WTC11 (cell line): ENCODE results near the gene ARID3C. TPM values are rescaled to one million over a fixed set of nuclear protein-coding genes. Genes with fewer than 3 reads are reported as not detected.

Experiments used
- CREM ChIP-seq: sonication (generic); formaldehyde crosslinking; IDR thresholded peaks from 2 replicates; pipeline ENCODE4 v1.8.1; 2022; ENCODE audit warnings: mild to moderate bottlenecking, missing genetic modification reagents, moderate library complexity
- ELF4 ChIP-seq: sonication (generic); formaldehyde crosslinking; IDR thresholded peaks from 2 replicates; pipeline ENCODE4 v1.8.1; 2022; ENCODE audit warnings: low read depth, mild to moderate bottlenecking, moderate library complexity, missing genetic modification reagents
- ESRRA ChIP-seq: sonication (generic); formaldehyde crosslinking; IDR thresholded peaks from 2 replicates; pipeline ENCODE4 v1.8.1; 2022; ENCODE audit warnings: mild to moderate bottlenecking, missing genetic modification reagents, borderline replicate concordance
- FOXJ3 ChIP-seq: sonication (generic); formaldehyde crosslinking; IDR thresholded peaks from 2 replicates; pipeline ENCODE4 v1.9.0; 2021; ENCODE audit warnings: missing genetic modification reagents, mild to moderate bottlenecking, borderline replicate concordance
- FOXK1 ChIP-seq: sonication (generic); formaldehyde crosslinking; IDR thresholded peaks from 2 replicates; pipeline ENCODE4 v1.8.0; 2022; ENCODE audit warnings: mild to moderate bottlenecking, moderate library complexity, missing genetic modification reagents
- FOXP1 ChIP-seq: sonication (generic); formaldehyde crosslinking; IDR thresholded peaks from 2 replicates; pipeline ENCODE4 v1.8.0; 2022; ENCODE audit warnings: missing genetic modification reagents, mild to moderate bottlenecking, moderate library complexity, borderline replicate concordance
- IRF2 ChIP-seq: sonication (generic); formaldehyde crosslinking; IDR thresholded peaks from 2 replicates; pipeline ENCODE4 v1.8.0; 2022; ENCODE audit warnings: low read depth, missing genetic modification reagents, borderline replicate concordance
- JAZF1 ChIP-seq: fragments of 250-450 bp; sonication (Bioruptor Pico); IDR thresholded peaks from 2 replicates; pipeline ENCODE4 v1.9.0; 2021; ENCODE audit warnings: moderate library complexity, mild to moderate bottlenecking, inconsistent platforms
- NFYB ChIP-seq: sonication (generic); formaldehyde crosslinking; conservative IDR thresholded peaks from 2 replicates; pipeline ENCODE4 v1.8.0; 2022; ENCODE audit warnings: low read depth, missing genetic modification reagents
- NR1H2 ChIP-seq: sonication (generic); formaldehyde crosslinking; IDR thresholded peaks from 2 replicates; pipeline ENCODE4 v1.9.0; 2021; ENCODE audit warnings: mild to moderate bottlenecking, moderate library complexity, missing genetic modification reagents
- NR2C2 ChIP-seq: sonication (generic); formaldehyde crosslinking; IDR thresholded peaks from 2 replicates; pipeline ENCODE4 v1.8.0; 2022; ENCODE audit warnings: mild to moderate bottlenecking, missing genetic modification reagents
- NR3C1 ChIP-seq: sonication (generic); formaldehyde crosslinking; conservative IDR thresholded peaks from 2 replicates; pipeline ENCODE4 v1.8.1; 2023; ENCODE audit warnings: low read depth, mild to moderate bottlenecking, missing genetic modification reagents
- PREB ChIP-seq: sonication (generic); formaldehyde crosslinking; IDR thresholded peaks from 2 replicates; pipeline ENCODE4 v1.8.1; 2022; ENCODE audit warnings: mild to moderate bottlenecking, missing genetic modification reagents, moderate library complexity, borderline replicate concordance
- RELA ChIP-seq: sonication (generic); formaldehyde crosslinking; IDR thresholded peaks from 2 replicates; pipeline ENCODE4 v1.8.1; 2022; ENCODE audit warnings: missing genetic modification reagents, mild to moderate bottlenecking, borderline replicate concordance
- SMAD3 ChIP-seq: sonication (generic); formaldehyde crosslinking; IDR thresholded peaks from 2 replicates; pipeline ENCODE4 v1.8.0; 2022; ENCODE audit warnings: missing genetic modification reagents, mild to moderate bottlenecking, borderline replicate concordance
- SMAD4 ChIP-seq: sonication (generic); formaldehyde crosslinking; IDR thresholded peaks from 2 replicates; pipeline ENCODE4 v1.8.0; 2022; ENCODE audit warnings: mild to moderate bottlenecking, missing genetic modification reagents
- SP1 ChIP-seq: sonication (generic); formaldehyde crosslinking; conservative IDR thresholded peaks from 2 replicates; pipeline ENCODE4 v1.8.1; 2022; ENCODE audit warnings: missing genetic modification reagents
- STAT6 ChIP-seq: sonication (generic); formaldehyde crosslinking; conservative IDR thresholded peaks from 2 replicates; pipeline ENCODE4 v1.8.1; 2023; ENCODE audit warnings: mild to moderate bottlenecking, low read depth, missing genetic modification reagents, moderate library complexity
- ZBTB43 ChIP-seq: sonication (generic); formaldehyde crosslinking; IDR thresholded peaks from 2 replicates; pipeline ENCODE4 v1.8.1; 2023; ENCODE audit warnings: mild to moderate bottlenecking, missing genetic modification reagents
- ZNF138 ChIP-seq: sonication (generic); formaldehyde crosslinking; conservative IDR thresholded peaks from 2 replicates; pipeline ENCODE4 v1.8.1; 2022; ENCODE audit warnings: mild to moderate bottlenecking, moderate library complexity, missing genetic modification reagents
- ZNF263 ChIP-seq: sonication (generic); formaldehyde crosslinking; IDR thresholded peaks from 2 replicates; pipeline ENCODE4 v1.8.1; 2022; ENCODE audit warnings: low read depth, mild to moderate bottlenecking, moderate library complexity, missing genetic modification reagents
- ZNF317 ChIP-seq: sonication (generic); formaldehyde crosslinking; IDR thresholded peaks from 2 replicates; pipeline ENCODE4 v1.8.1; 2023; ENCODE audit warnings: low read depth, mild to moderate bottlenecking, moderate library complexity, missing genetic modification reagents, borderline replicate concordance
- ZNF416 ChIP-seq: fragments of 250-450 bp; sonication (Bioruptor Pico); IDR thresholded peaks from 2 replicates; pipeline ENCODE4 v1.9.0; 2021; ENCODE audit warnings: mild to moderate bottlenecking, inconsistent platforms
- total RNA-seq: library from RNA; stranded (reverse); gene quantifications from 3 replicates; pipeline ENCODE4 v1.2.3, GENCODE V29; 2021
- TF ChIP-seq, protein P1 (sequence below): sonication (generic); formaldehyde crosslinking; IDR thresholded peaks from 2 replicates; pipeline ENCODE4 v1.8.0; 2023; ENCODE audit warnings: mild to moderate bottlenecking, missing genetic modification reagents
- TF ChIP-seq, protein P2 (sequence below): sonication (generic); formaldehyde crosslinking; IDR thresholded peaks from 2 replicates; pipeline ENCODE4 v1.8.0; 2023; ENCODE audit warnings: missing genetic modification reagents
- TF ChIP-seq, protein P3 (sequence below): sonication (generic); formaldehyde crosslinking; IDR thresholded peaks from 2 replicates; pipeline ENCODE4 v1.8.0; 2022; ENCODE audit warnings: mild to moderate bottlenecking, missing genetic modification reagents

Gene ARID3C
- total RNA-seq, 1 experiment from 2014 or later: 0.15 TPM

DNA sequence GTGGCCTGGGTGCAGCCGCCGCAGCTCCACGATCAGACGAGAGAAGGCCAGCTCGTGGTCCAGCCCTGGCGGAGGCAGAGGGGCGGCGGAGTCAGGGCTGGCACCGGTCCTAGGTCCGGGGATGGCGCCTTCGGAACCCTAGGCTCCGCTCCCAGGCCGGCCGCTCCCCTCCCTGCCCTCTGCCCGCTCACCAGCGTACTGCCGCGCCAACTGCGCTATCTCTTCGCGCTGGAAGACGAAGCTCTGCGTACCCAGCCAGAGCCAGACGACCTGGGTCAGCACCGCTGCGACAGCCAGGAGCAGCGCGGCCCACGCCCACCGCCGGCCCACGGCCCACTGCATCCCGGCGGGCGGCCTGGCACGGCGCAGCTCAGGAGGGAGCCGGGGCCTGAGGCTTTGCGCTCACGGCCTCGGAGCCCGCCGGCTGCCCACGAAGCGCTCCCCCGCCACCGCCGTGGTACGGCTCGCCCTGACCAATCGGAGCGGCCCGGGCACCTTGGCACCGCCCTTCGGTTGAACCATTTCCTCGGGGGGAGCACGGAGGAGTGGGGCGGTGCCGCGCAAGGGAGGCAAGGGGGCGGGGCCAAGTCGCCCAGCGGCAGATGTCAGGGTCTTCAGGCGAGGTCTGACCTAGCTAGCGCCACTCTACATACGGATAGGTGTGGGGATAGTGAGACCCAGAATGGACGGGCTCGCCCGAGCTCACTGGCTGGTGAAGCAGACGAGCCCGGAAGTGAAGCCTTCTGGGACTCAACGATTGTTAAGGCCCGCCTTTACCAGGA is 8.7 kb upstream of the ARID3C start, which contains the start of gene SIGMAR1 (continued):
- TF ChIP-seq, protein P1, sequence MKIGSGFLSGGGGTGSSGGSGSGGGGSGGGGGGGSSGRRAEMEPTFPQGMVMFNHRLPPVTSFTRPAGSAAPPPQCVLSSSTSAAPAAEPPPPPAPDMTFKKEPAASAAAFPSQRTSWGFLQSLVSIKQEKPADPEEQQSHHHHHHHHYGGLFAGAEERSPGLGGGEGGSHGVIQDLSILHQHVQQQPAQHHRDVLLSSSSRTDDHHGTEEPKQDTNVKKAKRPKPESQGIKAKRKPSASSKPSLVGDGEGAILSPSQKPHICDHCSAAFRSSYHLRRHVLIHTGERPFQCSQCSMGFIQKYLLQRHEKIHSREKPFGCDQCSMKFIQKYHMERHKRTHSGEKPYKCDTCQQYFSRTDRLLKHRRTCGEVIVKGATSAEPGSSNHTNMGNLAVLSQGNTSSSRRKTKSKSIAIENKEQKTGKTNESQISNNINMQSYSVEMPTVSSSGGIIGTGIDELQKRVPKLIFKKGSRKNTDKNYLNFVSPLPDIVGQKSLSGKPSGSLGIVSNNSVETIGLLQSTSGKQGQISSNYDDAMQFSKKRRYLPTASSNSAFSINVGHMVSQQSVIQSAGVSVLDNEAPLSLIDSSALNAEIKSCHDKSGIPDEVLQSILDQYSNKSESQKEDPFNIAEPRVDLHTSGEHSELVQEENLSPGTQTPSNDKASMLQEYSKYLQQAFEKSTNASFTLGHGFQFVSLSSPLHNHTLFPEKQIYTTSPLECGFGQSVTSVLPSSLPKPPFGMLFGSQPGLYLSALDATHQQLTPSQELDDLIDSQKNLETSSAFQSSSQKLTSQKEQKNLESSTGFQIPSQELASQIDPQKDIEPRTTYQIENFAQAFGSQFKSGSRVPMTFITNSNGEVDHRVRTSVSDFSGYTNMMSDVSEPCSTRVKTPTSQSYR (CRISPR knock-in tag): 0 out of 2 replicates have a peak, but pooled peaks have one; percentile 15
- TF ChIP-seq, protein P2, sequence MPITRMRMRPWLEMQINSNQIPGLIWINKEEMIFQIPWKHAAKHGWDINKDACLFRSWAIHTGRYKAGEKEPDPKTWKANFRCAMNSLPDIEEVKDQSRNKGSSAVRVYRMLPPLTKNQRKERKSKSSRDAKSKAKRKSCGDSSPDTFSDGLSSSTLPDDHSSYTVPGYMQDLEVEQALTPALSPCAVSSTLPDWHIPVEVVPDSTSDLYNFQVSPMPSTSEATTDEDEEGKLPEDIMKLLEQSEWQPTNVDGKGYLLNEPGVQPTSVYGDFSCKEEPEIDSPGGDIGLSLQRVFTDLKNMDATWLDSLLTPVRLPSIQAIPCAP (CRISPR knock-in tag): 0 out of 2 replicates have a peak, but pooled peaks have one; percentile 76
- TF ChIP-seq ZNF263 (CRISPR knock-in tag) (peak; percentile 49; the same call in 1 of the 2 replicates), ZBTB43 (0 out of 2 replicates have a peak, but pooled peaks have one; percentile 41), PREB (CRISPR knock-in tag) (no peak), SMAD3 (peak; percentile 67; the same call in 1 of the 2 replicates), NFYB (peak; percentile 92), FOXK1 (CRISPR knock-in tag) (peak; percentile 72), SP1 (peak; percentile 99), FOXJ3 (CRISPR knock-in tag) (no peak), ELF4 (0 out of 2 replicates have a peak, but pooled peaks have one; percentile 41), IRF2 (CRISPR knock-in tag) (no peak), JAZF1 (CRISPR knock-in tag) (no peak), RELA (CRISPR knock-in tag) (peak; percentile 94), ZNF317 (peak; percentile 57; the same call in 1 of the 2 replicates), CREM (CRISPR knock-in tag) (peak; percentile 84; the same call in 1 of the 2 replicates), NR3C1 (CRISPR knock-in tag) (peak; percentile 69; the same call in 1 of the 2 replicates), ESRRA (CRISPR knock-in tag) (0 out of 2 replicates have a peak, but pooled peaks have one; percentile 70), FOXP1 (CRISPR knock-in tag) (peak; percentile 91), NR1H2 (peak; percentile 74; the same call in 1 of the 2 replicates), ZNF138 (CRISPR knock-in tag) (no peak; the same call in 1 of the 2 replicates), ZNF416 (CRISPR knock-in tag) (no peak), STAT6 (no peak), NR2C2 (CRISPR knock-in tag) (0 out of 2 replicates have a peak, but pooled peaks have one; percentile 57), SMAD4 (CRISPR knock-in tag) (peak; percentile 86; the same call in 1 of the 2 replicates)
- TF ChIP-seq, protein P3, sequence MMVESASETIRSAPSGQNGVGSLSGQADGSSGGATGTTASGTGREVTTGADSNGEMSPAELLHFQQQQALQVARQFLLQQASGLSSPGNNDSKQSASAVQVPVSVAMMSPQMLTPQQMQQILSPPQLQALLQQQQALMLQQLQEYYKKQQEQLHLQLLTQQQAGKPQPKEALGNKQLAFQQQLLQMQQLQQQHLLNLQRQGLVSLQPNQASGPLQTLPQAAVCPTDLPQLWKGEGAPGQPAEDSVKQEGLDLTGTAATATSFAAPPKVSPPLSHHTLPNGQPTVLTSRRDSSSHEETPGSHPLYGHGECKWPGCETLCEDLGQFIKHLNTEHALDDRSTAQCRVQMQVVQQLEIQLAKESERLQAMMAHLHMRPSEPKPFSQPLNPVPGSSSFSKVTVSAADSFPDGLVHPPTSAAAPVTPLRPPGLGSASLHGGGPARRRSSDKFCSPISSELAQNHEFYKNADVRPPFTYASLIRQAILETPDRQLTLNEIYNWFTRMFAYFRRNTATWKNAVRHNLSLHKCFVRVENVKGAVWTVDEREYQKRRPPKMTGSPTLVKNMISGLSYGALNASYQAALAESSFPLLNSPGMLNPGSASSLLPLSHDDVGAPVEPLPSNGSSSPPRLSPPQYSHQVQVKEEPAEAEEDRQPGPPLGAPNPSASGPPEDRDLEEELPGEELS (CRISPR knock-in tag): peak; percentile 73
